GM19239 (cell line): ENCODE results near the gene DNAJC19.
"Not testable (repeated sequence)": the region's sequence is repeated elsewhere in the genome, so short reads cannot be mapped to it uniquely, and the experiment has no call there.

Experiments
- DNase-seq: peaks from one replicate; pipeline ENCODE4 v3.0.0; 2011; ENCODE audit warnings: low spot score; ENCODE audit not compliant: insufficient read length
- FAIRE-seq: peaks from 2 replicates; lab custom pipeline; 2011; peaks lifted over from hg19 to GRCh38; lab: Jason Lieb, UNC

DNAJC19 gene

GRCh38 chr3:180989291-180990163 is at the start of gene DNAJC19:
TSS of gene DNAJC19 (minus strand) at chr3:180989736. CDS start at chr3:180989602, 134 bp downstream.
- FAIRE-seq (peak; percentile 100), DNase-seq (peak; percentile 66)

DNA sequence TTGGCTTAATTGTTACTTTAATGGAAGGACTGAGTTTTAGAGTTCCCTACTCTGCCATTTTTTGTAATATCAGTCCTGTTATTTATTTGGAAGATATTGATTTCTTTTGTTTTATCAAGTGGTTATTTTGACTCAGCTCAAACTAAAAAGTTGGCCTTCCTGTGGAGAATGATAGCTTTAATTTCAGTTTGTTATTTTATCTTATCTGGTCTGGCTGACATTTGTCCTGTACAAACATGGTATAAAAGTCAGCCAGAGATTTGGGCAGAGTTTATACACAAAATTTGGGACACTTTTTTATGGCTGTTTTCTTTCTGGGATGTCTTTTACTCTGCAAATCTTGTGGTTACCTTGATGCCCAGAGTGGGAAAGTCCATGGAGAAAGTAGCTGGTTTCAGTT is 41.4 kb upstream of the DNAJC19 start:
- no peak for FAIRE-seq
- DNase-seq = no peak

DNA sequence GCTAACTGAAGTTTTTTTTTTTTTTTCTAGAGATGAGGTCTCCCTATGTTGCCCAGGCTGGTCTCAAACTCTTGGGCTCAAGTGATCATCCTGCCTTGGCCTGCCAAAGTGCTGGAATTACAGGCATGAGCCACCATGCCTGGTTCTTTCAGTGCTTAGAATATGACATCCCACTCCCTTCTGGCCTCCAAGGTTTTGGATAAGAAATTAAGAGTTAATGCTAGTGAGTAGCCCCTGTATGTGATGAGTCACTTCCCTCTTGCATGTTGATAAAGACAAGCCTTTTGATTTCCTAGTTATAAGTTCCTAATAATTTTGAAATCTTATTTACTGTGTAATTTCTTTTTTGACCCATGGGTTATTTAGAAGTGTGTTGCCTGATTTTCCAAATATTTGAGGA is 35.7 kb upstream of the DNAJC19 start:
- FAIRE-seq (no peak), DNase-seq (no peak)

DNA sequence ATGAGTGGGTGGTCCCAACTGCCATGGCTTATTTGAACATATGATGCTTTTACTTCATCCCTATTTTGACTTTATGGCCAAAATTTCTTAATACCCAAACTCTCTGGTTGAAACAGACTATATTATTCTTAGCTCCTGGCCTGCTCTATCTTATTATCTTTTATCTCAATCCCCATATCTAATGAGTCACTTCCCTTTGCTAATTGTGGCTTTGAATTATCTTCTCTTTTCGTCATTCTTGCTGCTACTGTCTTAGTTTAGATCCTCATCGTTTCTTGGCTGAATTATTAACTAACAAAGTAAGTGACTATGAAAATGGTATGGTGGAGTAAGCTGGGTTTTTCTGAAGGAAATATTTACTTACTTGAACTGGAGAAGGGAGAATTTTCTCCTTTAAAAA is 28.2 kb upstream of the DNAJC19 start:
- DNase-seq = no peak
- no peak for FAIRE-seq

DNA sequence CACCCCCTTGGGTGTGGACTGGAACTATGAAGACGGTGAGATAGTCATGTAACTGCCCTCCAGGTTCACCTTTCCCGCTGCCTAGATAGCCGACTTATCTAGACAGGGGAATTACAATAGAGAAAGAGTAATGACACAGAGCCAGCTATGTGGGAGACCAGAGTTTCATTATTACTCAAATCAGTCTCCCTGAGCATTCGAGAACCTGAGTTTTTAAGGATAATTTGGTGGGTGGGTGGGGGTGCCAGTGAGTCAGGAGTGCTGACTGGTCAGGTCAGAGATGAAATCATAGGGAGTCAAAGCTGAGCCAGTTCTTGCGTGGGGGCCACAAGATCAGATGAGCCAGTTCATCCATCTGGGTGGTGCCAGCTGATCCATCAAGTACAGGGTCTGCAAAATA is 19.7 kb upstream of the DNAJC19 start:
- DNase-seq (no peak), FAIRE-seq (no peak)

GRCh38 chr3:181008796-181009195 is 19.3 kb upstream of the DNAJC19 start:
- no peak for FAIRE-seq
- DNase-seq = no peak

DNA sequence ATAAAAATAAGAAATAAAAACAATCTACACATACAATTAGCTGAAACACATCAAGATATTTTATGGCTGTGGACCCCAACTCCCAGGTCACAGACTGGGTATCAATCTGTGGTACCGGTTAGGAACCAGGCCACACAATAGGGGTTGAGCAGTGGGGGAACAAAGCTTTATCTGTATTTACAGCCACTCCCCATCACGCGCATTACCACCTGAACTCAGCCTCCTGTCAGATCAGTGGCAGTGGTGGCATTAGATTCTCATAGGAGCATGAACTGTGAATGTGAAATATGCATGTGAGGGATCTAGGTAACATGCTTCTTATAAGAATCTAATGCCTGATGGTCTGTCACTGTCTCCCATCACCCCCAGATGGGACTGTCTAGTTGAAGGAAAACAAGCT is 17.7 kb upstream of the DNAJC19 start:
- FAIRE-seq (no peak), DNase-seq (no peak)

DNA sequence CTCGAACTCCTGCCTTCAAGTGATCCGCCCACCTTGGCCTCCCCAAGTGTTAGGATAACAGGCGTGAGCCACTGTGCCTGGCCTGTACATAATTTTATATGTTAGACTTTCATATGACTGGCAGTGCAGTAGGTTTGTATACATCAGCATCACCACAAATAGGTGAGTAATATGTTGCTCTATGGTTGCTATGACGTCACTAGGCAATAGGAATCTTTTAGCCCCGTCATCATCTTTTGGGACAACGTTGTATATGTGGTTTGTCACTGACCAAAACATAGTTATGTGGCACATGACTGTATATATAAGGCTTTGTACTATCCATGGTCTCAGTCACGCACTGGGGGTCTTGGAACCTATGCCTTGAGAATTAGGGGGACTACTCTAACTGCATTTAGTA is 17.0 kb upstream of the DNAJC19 start:
- FAIRE-seq = no peak
- no peak for DNase-seq

DNA sequence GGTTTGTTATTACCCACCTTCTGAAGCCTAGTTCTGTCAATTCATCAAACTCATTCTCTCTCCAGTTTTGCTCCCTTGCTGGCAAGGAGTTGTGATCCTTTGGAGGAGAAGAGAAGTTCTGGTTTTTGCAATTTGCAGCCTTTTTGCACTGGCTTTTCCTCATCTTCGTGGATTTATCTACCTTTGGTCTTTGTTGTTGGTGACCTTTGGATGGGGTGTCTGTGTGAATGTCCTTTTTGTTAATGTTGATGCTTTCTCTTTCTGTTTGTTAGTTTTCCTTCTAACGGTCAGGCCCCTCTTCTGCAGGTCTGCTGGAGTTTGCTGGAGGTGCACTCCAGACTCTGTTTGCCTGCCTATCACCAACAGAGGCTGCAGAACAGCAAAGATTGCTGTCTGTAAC is 13.9 kb upstream of the DNAJC19 start:
- not testable (repeated sequence) for FAIRE-seq, DNase-seq

GRCh38 chr3:181002331-181002730 is 12.8 kb upstream of the DNAJC19 start:
- not testable (repeated sequence) for FAIRE-seq, DNase-seq

DNA sequence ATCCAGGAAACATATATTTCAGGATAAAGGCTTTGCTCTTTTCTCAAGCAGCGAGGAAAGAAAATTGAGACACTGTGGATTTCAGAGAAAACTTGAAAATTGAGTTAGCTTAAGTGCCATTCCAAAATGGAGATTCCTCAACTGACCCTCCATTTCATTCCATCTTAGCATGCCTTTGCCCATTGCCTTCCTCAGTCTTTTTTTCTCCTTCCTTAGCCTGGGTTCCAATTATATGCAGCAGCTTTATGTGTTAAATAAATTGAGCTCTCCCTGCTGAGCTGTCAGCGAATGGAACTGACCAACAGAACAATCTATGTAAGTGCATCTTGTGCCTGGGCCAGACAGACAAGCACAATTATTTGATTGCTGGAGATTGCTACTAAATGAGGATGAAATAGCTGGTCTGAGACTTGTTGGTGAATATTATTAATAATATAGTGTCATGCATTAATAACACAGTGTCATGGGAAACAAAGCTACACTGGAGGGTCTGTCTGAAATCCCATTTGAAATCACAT is 6.9 kb upstream of the DNAJC19 start:
- no peak for DNase-seq
- no peak for FAIRE-seq

DNA sequence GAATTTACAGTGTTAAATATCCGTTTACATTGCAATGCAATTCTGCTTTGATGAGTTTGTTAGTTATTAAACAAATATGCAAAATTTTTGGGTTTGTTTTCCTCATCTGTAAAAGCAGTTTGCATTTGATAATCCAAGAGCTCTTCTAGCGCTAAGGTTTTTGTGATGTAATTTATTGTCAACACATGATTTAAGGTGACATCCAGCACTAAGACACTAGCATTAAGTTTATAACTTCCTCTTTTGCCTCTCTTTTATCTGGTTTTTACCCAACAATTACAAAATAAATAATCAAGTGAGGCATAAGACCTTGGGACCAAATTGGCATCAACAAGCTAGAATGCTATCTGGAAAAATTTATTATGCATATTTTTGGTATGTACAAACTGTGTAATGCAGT is 969 bp upstream of the DNAJC19 start:
- FAIRE-seq (no peak), DNase-seq (no peak)

GRCh38 chr3:180987344-180987743 is 2.2 kb downstream of the DNAJC19 start:
- DNase-seq (no peak), FAIRE-seq (no peak)

- DNase-seq, FAIRE-seq: not testable (repeated sequence)
Measured at GRCh38 chr3:180986366-180986765, 3.2 kb downstream of the DNAJC19 start.

DNA sequence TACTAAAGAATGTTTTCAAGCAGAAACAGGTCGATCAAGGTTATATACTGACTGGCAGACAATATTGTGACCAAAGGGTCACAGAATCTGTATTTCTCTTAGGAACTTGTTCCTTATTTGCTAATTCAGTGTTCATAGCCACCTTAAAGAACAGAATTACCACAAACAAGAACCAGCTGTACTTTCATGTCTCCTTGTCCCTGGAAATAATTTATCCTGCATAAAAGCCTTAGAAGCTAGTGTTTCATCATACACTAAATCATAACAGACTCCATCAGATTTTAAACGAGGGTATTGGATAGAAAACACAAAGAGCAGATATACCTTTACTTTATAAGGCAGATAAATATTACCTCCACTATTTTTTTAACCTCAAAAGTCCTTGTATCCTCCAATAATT is 6.4 kb downstream of the DNAJC19 start:
- DNase-seq (no peak), FAIRE-seq (no peak)

DNA sequence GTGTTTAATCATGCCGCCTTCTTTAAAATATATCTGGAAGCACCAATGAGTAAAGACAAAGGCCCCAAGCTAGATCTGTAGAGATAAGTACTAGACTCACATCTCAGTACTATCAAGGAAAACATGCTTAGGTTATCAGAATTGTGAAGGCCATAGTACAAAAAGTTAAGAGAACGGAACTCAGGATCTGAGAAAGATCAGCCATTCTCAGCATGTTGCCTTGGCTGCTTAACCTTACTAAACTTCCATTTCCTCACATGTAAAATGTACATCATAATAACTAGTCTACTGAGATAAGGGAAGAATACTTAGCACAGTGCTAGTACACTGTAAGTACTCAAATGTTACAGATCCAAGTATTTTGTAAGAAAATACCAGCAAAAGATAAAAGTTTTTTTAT is 7.6 kb downstream of the DNAJC19 start:
- FAIRE-seq = no peak
- DNase-seq = no peak

- DNase-seq (no peak), FAIRE-seq (no peak)
Measured at GRCh38 chr3:180980611-180981010, 8.9 kb downstream of the DNAJC19 start.

- no peak for DNase-seq
Measured at GRCh38 chr3:180979961-180980360, 9.6 kb downstream of the DNAJC19 start.

GRCh38 chr3:180977498-180977897 is 12.0 kb downstream of the DNAJC19 start:
- DNase-seq (no peak), FAIRE-seq (no peak)

More at GRCh38 chr3:180979961-180980360, 9.6 kb downstream of the DNAJC19 start:
- no peak for FAIRE-seq

GRCh38 chr3:180974286-180974685 is 15.2 kb downstream of the DNAJC19 start:
- no peak for FAIRE-seq

GRCh38 chr3:180973543-180973942 is 16.0 kb downstream of the DNAJC19 start:
- no peak for FAIRE-seq

More at GRCh38 chr3:180974286-180974685, 15.2 kb downstream of the DNAJC19 start:
- DNase-seq = no peak

GRCh38 chr3:180970931-180971330 is 18.6 kb downstream of the DNAJC19 start:
- DNase-seq (no peak), FAIRE-seq (no peak)

More at GRCh38 chr3:180973543-180973942, 16.0 kb downstream of the DNAJC19 start:
- DNase-seq = no peak
